ENCODE results near the gene DOLPP1. TPM values are rescaled to one million over a fixed set of nuclear protein-coding genes. Genes with fewer than 3 reads are reported as not detected.
"Not testable (repeated sequence)": the region's sequence is repeated elsewhere in the genome, so short reads cannot be mapped to it uniquely, and the experiment has no call there.

Gene DOLPP1
- total and polyA plus RNA-seq, 2 of the 8 experiments (the other 6 are each of a cell fraction or from before 2014, with no cell fraction given), result 36.0 to 45.3 TPM

DNA sequence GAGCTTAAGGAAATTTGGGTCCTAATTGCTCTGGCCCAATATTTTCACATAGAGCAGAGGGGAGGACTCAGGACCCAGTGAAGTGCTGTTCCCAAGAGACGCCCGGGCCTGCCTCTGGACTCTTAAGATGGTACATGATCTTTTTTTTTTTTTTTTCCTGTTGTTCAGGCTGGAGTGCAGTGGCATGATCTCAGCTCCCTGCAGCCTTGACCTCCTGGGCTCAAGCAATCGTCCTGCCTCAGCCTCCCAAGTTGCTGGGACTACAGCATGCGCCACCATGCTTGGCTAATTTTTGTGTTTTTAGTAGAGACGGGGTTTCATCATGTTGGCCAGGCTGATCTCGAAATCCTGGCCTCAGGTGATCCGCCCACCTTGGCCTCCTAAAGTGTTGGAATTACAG is 49.4 kb downstream of the DOLPP1 start:
- not testable (repeated sequence) for H2AFZ ChIP-seq (ENCODE audit: low read length); H4K5ac ChIP-seq (ENCODE audit: insufficient read length, low read depth, low read length); H3K4me3 ChIP-seq (ENCODE audit: extremely low read depth in 1 of 4, insufficient read depth in 2 of 4, low read depth in 3 of 4, low read length in 4 of 4); H3K9ac ChIP-seq (replicated peaks in 1 of 4; ENCODE audit: extremely low read depth in 1 of 4, low read depth in 3 of 4, low read length in 3 of 4); H3K23me2 ChIP-seq (ENCODE audit: low read depth, low read length); H3K9me3 ChIP-seq (ENCODE audit: insufficient read depth in 2 of 2, low read depth in 1 of 2, low read length in 1 of 2); H3K4me2 ChIP-seq (ENCODE audit: insufficient read depth in 1 of 2, low read depth in 2 of 2, low read length in 2 of 2); H3K14ac ChIP-seq (ENCODE audit: insufficient read length); H2BK120ac ChIP-seq (replicated peaks; ENCODE audit: low read depth, low read length); H4K20me1 ChIP-seq (replicated peaks in 1 of 2; ENCODE audit: control insufficient read depth in 1 of 2, insufficient read depth in 2 of 2, low read length in 2 of 2); H2AK5ac ChIP-seq (ENCODE audit: low read depth, low read length); H2BK5ac ChIP-seq (ENCODE audit: low read depth, low read length); H3K56ac ChIP-seq (replicated peaks; ENCODE audit: insufficient read length, low read depth, low read length); H3K23ac ChIP-seq (ENCODE audit: insufficient read length); H3K18ac ChIP-seq (ENCODE audit: extremely low read depth, low read length); H4K91ac ChIP-seq (replicated peaks; ENCODE audit: insufficient read length, low read length); H4K8ac ChIP-seq (ENCODE audit: extremely low read depth, insufficient read depth, low read length); H3K79me2 ChIP-seq (ENCODE audit: control insufficient read depth in 1 of 2, insufficient read depth in 2 of 2, low read length in 2 of 2); H3K27me3 ChIP-seq (replicated peaks in 1 of 4; ENCODE audit: control insufficient read depth in 3 of 4, extremely low read depth in 1 of 4, insufficient read depth in 3 of 4, low read length in 3 of 4); H3K4ac ChIP-seq (replicated peaks; ENCODE audit: insufficient read length, low read depth, low read length); FAIRE-seq; DNase-seq (ENCODE audit: low read depth in 1 of 2, low spot score in 2 of 2); H2BK12ac ChIP-seq (ENCODE audit: low read depth, low read length); H2BK20ac ChIP-seq (ENCODE audit: low read length); H3K27ac ChIP-seq (ENCODE audit: low read depth, low read length); H3K79me1 ChIP-seq (ENCODE audit: low read depth, low read length); H2BK15ac ChIP-seq (ENCODE audit: low read length)
- Histone ChIP-seq H3K36me3 (ENCODE audit: control insufficient read depth in 2 of 4, insufficient read depth in 4 of 4, low read length in 3 of 4) (peaks cover 9 to 27% (median 11%) of the 10 kb centered on the region in 4 experiments), H3K4me1 (replicated peaks in 1 of 4; ENCODE audit: control insufficient read depth in 3 of 4, insufficient read depth in 4 of 4, low read length in 3 of 4) (peaks cover 9 to 18% (median 15%) of the 10 kb centered on the region in 4 experiments)
- 90% methylated on average over 7 of the region's 7 CpGs; no CpG with 5 or more reads in 1 of the 2 experiments for WGBS, 2 experiments (ENCODE audit: extremely low coverage in 1 of 2, insufficient coverage in 1 of 2, insufficient read length in 1 of 2, insufficient replicate concordance in 2 of 2, low coverage in 1 of 2, low lambda C conversion rate in 2 of 2, missing lambda C conversion rate in 1 of 2)
- ChIA-PET CTCF (ENCODE audit: partially characterized antibody) (interaction anchor here (0.6 to 36.8 kb wide), 16 partner anchors 12 to 498 kb away, joined by 3 to 831 read pairs (median 6); partner anchors contain the start of genes C9orf50, CRAT, IER5L and NTMT1), POLR2A (ENCODE audit: partially characterized antibody) (interaction anchor here (0.8 to 4.1 kb wide), 7 partner anchors 10 to 507 kb away, joined by 3 to 21 read pairs (median 6); no protein-coding TSS in a partner anchor)

Data from H1 (cell line).